Ishikawa (cell line): Measurements from ENCODE around the gene TMC2.

ENCODE experiments used
- CEBPB ChIP-seq: IDR thresholded peaks from 2 replicates; pipeline ENCODE4 v1.6.1; 2012
- CREB1 ChIP-seq: IDR thresholded peaks from 2 replicates; pipeline ENCODE4 v1.6.1; 2012; ENCODE audit warnings: low read depth
- EGR1 ChIP-seq: IDR thresholded peaks from 2 replicates; pipeline ENCODE4 v1.6.1; 2012
- EP300 ChIP-seq: IDR thresholded peaks from 2 replicates; pipeline ENCODE4 v1.6.1; 2012; ENCODE audit warnings: borderline replicate concordance
- FOXM1 ChIP-seq: IDR thresholded peaks from 2 replicates; pipeline ENCODE4 v1.6.1; 2012; ENCODE audit warnings: low read depth, borderline replicate concordance
- NFIC ChIP-seq: IDR thresholded peaks from 2 replicates; pipeline ENCODE4 v1.6.1; 2012
- RAD21 ChIP-seq: IDR thresholded peaks from 2 replicates; pipeline ENCODE4 v1.6.1; 2012; ENCODE audit warnings: low read depth
- TAF1 ChIP-seq: IDR thresholded peaks from 2 replicates; pipeline ENCODE4 v1.6.1; 2012; ENCODE audit warnings: low read depth, mild to moderate bottlenecking
- TCF12 ChIP-seq: IDR thresholded peaks from 2 replicates; pipeline ENCODE4 v1.6.1; 2012; ENCODE audit warnings: low read depth
- TEAD4 ChIP-seq: IDR thresholded peaks from 2 replicates; pipeline ENCODE4 v1.6.1; 2012
- YY1 ChIP-seq: IDR thresholded peaks from 2 replicates; pipeline ENCODE4 v1.6.1; 2012; ENCODE audit warnings: low read depth
- ZBTB7A ChIP-seq: IDR thresholded peaks from 2 replicates; pipeline ENCODE4 v1.6.1; 2012; ENCODE audit warnings: low read depth
- TF ChIP-seq, protein P1 (sequence below): IDR thresholded peaks from 2 replicates; pipeline ENCODE4 v1.6.1; 2012
- TF ChIP-seq, protein P2 (sequence below): IDR thresholded peaks from 2 replicates; pipeline ENCODE4 v1.6.1; 2012
- TF ChIP-seq, protein P3 (sequence below): IDR thresholded peaks from 2 replicates; pipeline ENCODE4 v1.6.1; 2012; ENCODE audit warnings: low read depth, mild to moderate bottlenecking

The TMC2 gene

DNA sequence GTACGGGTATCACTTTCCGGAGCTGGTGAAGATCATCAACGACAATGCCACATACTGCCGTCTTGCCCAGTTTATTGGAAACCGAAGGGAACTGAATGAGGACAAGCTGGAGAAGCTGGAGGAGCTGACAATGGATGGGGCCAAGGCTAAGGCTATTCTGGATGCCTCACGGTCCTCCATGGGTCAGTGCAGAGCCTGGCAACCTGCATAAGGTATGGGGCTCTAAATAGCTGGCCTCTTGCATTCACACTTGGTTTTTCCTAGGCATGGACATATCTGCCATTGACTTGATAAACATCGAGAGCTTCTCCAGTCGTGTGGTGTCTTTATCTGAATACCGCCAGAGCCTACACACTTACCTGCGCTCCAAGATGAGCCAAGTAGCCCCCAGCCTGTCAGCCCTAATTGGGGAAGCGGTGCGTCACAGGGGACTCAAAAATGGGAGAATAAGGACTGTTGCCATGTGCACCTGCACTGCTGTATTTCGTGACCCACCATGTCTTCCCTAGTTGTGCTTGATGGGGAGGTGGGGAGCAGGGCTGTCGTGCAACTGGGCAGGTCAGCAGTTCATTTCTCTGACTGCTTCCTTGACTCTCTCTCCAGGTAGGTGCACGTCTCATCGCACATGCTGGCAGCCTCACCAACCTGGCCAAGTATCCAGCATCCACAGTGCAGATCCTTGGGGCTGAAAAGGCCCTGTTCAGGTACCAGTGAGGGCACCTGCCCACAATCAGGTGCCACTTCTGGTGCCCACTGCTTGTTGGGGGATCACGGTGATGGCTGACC lies 119.2 kb downstream of the TMC2 start:
- TF ChIP-seq CEBPB (no peak), ZBTB7A (no peak), TEAD4 (no peak), TCF12 (no peak), YY1 (no peak), EGR1 (no peak), RAD21 (no peak), EP300 (no peak), TAF1 (no peak), FOXM1 (no peak)
- TF ChIP-seq, protein P1, sequence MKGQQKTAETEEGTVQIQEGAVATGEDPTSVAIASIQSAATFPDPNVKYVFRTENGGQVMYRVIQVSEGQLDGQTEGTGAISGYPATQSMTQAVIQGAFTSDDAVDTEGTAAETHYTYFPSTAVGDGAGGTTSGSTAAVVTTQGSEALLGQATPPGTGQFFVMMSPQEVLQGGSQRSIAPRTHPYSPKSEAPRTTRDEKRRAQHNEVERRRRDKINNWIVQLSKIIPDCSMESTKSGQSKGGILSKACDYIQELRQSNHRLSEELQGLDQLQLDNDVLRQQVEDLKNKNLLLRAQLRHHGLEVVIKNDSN, result no peak
- TF ChIP-seq, protein P2, sequence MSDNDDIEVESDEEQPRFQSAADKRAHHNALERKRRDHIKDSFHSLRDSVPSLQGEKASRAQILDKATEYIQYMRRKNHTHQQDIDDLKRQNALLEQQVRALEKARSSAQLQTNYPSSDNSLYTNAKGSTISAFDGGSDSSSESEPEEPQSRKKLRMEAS, result no peak

DNA sequence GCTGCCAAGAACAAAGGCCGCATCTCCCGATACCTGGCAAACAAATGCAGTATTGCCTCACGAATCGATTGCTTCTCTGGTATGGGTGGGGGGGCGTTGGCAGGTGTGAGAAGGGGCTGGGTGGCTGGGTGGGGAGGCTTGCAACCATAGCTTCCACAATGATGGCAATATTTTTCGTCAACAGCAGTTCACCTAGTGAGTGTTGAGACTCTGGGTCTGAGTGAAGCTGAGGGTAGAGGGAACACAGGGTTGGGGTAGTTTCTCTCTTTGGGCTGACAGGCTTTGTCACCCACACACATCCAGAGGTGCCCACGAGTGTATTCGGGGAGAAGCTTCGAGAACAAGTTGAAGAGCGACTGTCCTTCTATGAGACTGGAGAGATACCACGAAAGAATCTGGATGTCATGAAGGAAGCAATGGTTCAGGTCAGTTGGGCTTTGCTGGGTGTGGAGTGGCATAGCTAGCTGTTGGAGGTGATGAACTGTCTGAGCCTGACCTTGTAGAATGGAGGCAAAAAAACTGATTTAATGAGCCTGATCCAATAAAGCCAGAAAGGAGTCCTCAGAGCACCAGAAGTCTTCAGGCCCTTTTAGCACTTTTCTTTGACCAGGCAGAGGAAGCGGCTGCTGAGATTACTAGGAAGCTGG lies 120.2 kb downstream of the TMC2 start:
- no peak for TF ChIP-seq EGR1
- no peak for TF ChIP-seq TEAD4
- TF ChIP-seq ZBTB7A, result no peak
- no peak for TF ChIP-seq TAF1
- no peak for TF ChIP-seq CEBPB
- TF ChIP-seq, protein P2, result no peak
- no peak for TF ChIP-seq EP300
- TF ChIP-seq, protein P1, result no peak
- TF ChIP-seq CREB1, result no peak
- no peak for TF ChIP-seq FOXM1
- no peak for TF ChIP-seq TCF12
- TF ChIP-seq RAD21, result no peak

DNA sequence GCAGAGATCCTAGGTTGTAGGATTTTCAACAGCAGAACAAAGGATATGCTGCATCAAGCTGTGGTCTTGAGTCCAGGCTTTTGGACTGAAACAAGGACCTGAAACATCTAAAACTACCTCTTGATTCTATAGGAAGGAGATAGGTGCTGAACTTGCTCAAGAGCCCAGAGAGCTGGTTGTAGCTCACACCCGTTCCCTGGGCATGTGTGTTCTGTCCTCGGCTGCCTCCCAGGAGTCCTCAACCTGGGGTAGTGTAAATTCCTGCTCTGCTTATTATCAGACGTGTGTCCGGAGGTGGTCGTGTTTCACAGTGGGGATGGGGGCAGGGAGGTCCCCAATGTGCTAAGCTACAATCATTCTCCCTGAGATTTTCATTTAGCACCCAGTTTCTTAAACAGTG lies 120.9 kb downstream of the TMC2 start:
- TF ChIP-seq YY1, result no peak
- TF ChIP-seq, protein P3, sequence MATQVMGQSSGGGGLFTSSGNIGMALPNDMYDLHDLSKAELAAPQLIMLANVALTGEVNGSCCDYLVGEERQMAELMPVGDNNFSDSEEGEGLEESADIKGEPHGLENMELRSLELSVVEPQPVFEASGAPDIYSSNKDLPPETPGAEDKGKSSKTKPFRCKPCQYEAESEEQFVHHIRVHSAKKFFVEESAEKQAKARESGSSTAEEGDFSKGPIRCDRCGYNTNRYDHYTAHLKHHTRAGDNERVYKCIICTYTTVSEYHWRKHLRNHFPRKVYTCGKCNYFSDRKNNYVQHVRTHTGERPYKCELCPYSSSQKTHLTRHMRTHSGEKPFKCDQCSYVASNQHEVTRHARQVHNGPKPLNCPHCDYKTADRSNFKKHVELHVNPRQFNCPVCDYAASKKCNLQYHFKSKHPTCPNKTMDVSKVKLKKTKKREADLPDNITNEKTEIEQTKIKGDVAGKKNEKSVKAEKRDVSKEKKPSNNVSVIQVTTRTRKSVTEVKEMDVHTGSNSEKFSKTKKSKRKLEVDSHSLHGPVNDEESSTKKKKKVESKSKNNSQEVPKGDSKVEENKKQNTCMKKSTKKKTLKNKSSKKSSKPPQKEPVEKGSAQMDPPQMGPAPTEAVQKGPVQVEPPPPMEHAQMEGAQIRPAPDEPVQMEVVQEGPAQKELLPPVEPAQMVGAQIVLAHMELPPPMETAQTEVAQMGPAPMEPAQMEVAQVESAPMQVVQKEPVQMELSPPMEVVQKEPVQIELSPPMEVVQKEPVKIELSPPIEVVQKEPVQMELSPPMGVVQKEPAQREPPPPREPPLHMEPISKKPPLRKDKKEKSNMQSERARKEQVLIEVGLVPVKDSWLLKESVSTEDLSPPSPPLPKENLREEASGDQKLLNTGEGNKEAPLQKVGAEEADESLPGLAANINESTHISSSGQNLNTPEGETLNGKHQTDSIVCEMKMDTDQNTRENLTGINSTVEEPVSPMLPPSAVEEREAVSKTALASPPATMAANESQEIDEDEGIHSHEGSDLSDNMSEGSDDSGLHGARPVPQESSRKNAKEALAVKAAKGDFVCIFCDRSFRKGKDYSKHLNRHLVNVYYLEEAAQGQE, result no peak
- TF ChIP-seq EGR1, result no peak
- TF ChIP-seq EP300, result no peak
- TF ChIP-seq TCF12, result no peak
- no peak for TF ChIP-seq FOXM1
- TF ChIP-seq TEAD4, result no peak
- TF ChIP-seq, protein P2, result no peak
- TF ChIP-seq TAF1, result no peak
- TF ChIP-seq NFIC, result no peak
- TF ChIP-seq, protein P1, result no peak
- TF ChIP-seq CREB1, result no peak
- no peak for TF ChIP-seq CEBPB

DNA sequence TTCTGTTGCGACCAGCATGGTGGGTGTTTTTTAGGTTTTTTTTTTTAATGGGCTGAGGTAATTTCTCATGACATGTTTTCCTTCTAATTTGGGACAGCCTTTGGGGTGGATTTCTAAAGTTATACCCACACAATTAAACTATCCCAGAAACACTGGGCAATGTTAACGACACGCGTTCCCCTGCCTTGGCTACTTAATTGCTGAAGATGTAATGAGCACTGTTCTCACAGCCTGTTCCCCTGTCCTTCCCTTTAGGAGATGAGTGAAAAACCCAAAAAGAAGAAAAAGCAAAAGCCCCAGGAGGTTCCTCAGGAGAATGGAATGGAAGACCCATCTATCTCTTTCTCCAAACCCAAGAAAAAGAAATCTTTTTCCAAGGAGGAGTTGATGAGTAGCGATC lies 121.3 kb downstream of the TMC2 start:
- TF ChIP-seq NFIC, result no peak
- no peak for TF ChIP-seq EGR1
- no peak for TF ChIP-seq TAF1
- TF ChIP-seq ZBTB7A, result no peak
- no peak for TF ChIP-seq RAD21
- no peak for TF ChIP-seq TCF12
- TF ChIP-seq, protein P3, result no peak
- no peak for TF ChIP-seq FOXM1
- no peak for TF ChIP-seq CEBPB
- no peak for TF ChIP-seq TEAD4
- TF ChIP-seq, protein P2, result no peak
- no peak for TF ChIP-seq CREB1
- TF ChIP-seq EP300, result no peak
- TF ChIP-seq, protein P1, result no peak
- TF ChIP-seq YY1, result no peak
